Stromal cell of bone marrow (primary cell): ENCODE data around the gene GANC.
"Not testable (repeated sequence)": the region's sequence is repeated elsewhere in the genome, so short reads cannot be mapped to it uniquely, and the experiment has no call there.

Source experiments
- DNase-seq: peaks from one replicate; pipeline ENCODE4 v3.0.0-alpha.2; 2012; ENCODE audit warnings: low read depth

GANC gene

GRCh38 chr15:42284551-42284950 is 11.6 kb downstream of the GANC start:
- DNase-seq, result no peak

- no peak for DNase-seq
Observed at GRCh38 chr15:42285034-42285433, 12.0 kb downstream of the GANC start.

- no peak for DNase-seq
Observed at GRCh38 chr15:42286445-42287029, 13.5 kb downstream of the GANC start.

- DNase-seq, result no peak
Observed at GRCh38 chr15:42287931-42288330, 14.9 kb downstream of the GANC start.

- no peak for DNase-seq
Observed at GRCh38 chr15:42289166-42289565, 16.2 kb downstream of the GANC start.

- not testable (repeated sequence) for DNase-seq
Observed at GRCh38 chr15:42301004-42301403, 28.0 kb downstream of the GANC start.

- DNase-seq, result no peak
Observed at GRCh38 chr15:42306681-42307080, 33.7 kb downstream of the GANC start.

GRCh38 chr15:42313463-42313862 is 40.5 kb downstream of the GANC start:
- no peak for DNase-seq

- no peak for DNase-seq
Observed at GRCh38 chr15:42314818-42315217, 41.8 kb downstream of the GANC start.

GRCh38 chr15:42315521-42315920 is 42.5 kb downstream of the GANC start:
- no peak for DNase-seq

- DNase-seq, result not testable (repeated sequence)
Observed at GRCh38 chr15:42316282-42316805, 43.3 kb downstream of the GANC start.

GRCh38 chr15:42319206-42319605 is 46.2 kb downstream of the GANC start:
- DNase-seq, result no peak

GRCh38 chr15:42324308-42324707 is 51.3 kb downstream of the GANC start:
- no peak for DNase-seq

GRCh38 chr15:42329161-42329560 is 56.2 kb downstream of the GANC start:
- no peak for DNase-seq

GRCh38 chr15:42329992-42330391 is 57.0 kb downstream of the GANC start:
- DNase-seq, result no peak

- no peak for DNase-seq
Observed at GRCh38 chr15:42331235-42331634, 58.2 kb downstream of the GANC start.

- no peak for DNase-seq
Observed at GRCh38 chr15:42332331-42332730, 59.3 kb downstream of the GANC start.

- no peak for DNase-seq
Observed at GRCh38 chr15:42335074-42335473, 62.1 kb downstream of the GANC start.

GRCh38 chr15:42336650-42337049 is 63.6 kb downstream of the GANC start:
- not testable (repeated sequence) for DNase-seq

GRCh38 chr15:42337104-42337503 is 64.1 kb downstream of the GANC start:
- not testable (repeated sequence) for DNase-seq

- no peak for DNase-seq
Observed at GRCh38 chr15:42338500-42338899, 65.5 kb downstream of the GANC start.

- DNase-seq, result no peak
Observed at GRCh38 chr15:42343596-42344232, 70.7 kb downstream of the GANC start.

GRCh38 chr15:42344763-42345162 is 71.8 kb downstream of the GANC start:
- DNase-seq, result peak; percentile 74

GRCh38 chr15:42345504-42345903 is 72.5 kb downstream of the GANC start:
- no peak for DNase-seq
